ENCODE results near the gene DGKI. TPM values are rescaled to one million over a fixed set of nuclear protein-coding genes. Genes with fewer than 3 reads are reported as not detected.

The DGKI gene
- total RNA-seq, 1 experiment from 2014 or later, result 0.15 TPM

DNA sequence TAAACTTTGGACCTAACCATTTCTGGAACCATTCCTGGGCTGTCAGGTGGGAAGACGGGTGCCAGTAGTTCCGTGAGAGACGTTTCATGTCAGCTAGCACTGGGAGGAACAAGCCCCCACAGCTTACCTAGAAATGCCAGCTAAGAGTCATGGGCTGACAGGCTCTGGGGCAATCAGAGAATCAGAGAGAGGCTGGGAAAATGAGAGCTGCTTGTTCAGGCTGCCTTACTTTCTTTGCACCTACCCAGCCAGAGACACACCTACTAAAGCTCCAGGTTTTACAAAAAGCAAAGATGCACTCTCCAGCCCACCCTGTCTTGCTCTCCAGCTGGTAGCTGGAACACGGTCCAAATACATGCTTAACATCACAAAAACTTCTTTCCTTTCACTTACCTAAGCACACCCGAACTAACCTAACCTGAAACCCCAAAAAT, 503.9 kb downstream of the DGKI start:
- Histone ChIP-seq H3K9ac (ENCODE audit: low read length) (no peak overlapping the region), H3K36me3 (ENCODE audit: control insufficient read depth in 1 of 2, insufficient read depth in 2 of 2, low read length in 2 of 2) (no peaks in the 10 kb centered on the region), H4K20me1 (ENCODE audit: insufficient read depth) (no peaks in the 10 kb centered on the region), H2AFZ (ENCODE audit: low read depth, low read length, poor library complexity, severe bottlenecking) (no peak overlapping the region), H3K27me3 (ENCODE audit: insufficient read depth, low read length) (no peaks in the 10 kb centered on the region), H3K79me2 (ENCODE audit: insufficient read depth, low read length) (no peaks in the 10 kb centered on the region), H3K4me1 (ENCODE audit: control insufficient read depth in 1 of 2, insufficient read depth in 2 of 2, low read length in 2 of 2) (no peaks in the 10 kb centered on the region), H3K9me2 (ENCODE audit: insufficient read depth) (no peaks in the 10 kb centered on the region), H3K27ac (ENCODE audit: low read depth, low read length) (no peak overlapping the region), H3K4me3 (replicated peaks in 1 of 2; ENCODE audit: low read depth in 1 of 2, low read length in 2 of 2) (no peak overlapping the region), H3K4me2 (ENCODE audit: low read length) (no peak overlapping the region), H3K9me3 (ENCODE audit: control insufficient read depth in 1 of 2, insufficient read depth in 1 of 2, low read depth in 1 of 2, low read length in 2 of 2) (peaks cover 0 to 16% of the 10 kb centered on the region in 2 experiments; a peak in 2 of 4 replicates)
- ATAC-seq (no peak), DNase-seq (ENCODE audit: low read depth, low spot score) (no peak)
- POLR2A ChIA-PET, result no interaction called here
- intact Hi-C loops (cut with micrococcal nuclease), result no loop called here
- BruUV-seq (replicated peaks), result no TSS peak
- CTCF ChIA-PET, result no interaction called here
- TF ChIP-seq ZNF274 (IDR thresholded peaks at IDR 0.05; ENCODE audit: low read depth, low read length) (no peak), TCF7L2 (IDR thresholded peaks at IDR 0.05; ENCODE audit: borderline replicate concordance, extremely low read depth, insufficient read depth, insufficient read length) (no peak), ZFX (IDR thresholded peaks at IDR 0.05) (no peak), EZH2phosphoT487 (IDR thresholded peaks at IDR 0.05; ENCODE audit: borderline replicate concordance) (no peak), ELF1 (IDR thresholded peaks at IDR 0.05; ENCODE audit: borderline replicate concordance, low read depth) (no peak), SRF (IDR thresholded peaks at IDR 0.05; ENCODE audit: low read depth) (no peak), CEBPB (IDR thresholded peaks at IDR 0.05; ENCODE audit: low read depth) (no peak), SIN3A (IDR thresholded peaks at IDR 0.05; ENCODE audit: low read depth) (no peak), EGR1 (IDR thresholded peaks at IDR 0.05; ENCODE audit: low read depth) (no peak), RAD21 (IDR thresholded peaks at IDR 0.05; ENCODE audit: low read depth) (no peak), FOSL1 (IDR thresholded peaks at IDR 0.05; ENCODE audit: low read depth) (no peak), SP1 (IDR thresholded peaks at IDR 0.05; ENCODE audit: low read depth) (no peak), EZH2 (IDR thresholded peaks at IDR 0.05) (no peak), CBX3 (IDR thresholded peaks at IDR 0.05; ENCODE audit: low read depth) (no peak)
- TF ChIP-seq, protein P1, sequence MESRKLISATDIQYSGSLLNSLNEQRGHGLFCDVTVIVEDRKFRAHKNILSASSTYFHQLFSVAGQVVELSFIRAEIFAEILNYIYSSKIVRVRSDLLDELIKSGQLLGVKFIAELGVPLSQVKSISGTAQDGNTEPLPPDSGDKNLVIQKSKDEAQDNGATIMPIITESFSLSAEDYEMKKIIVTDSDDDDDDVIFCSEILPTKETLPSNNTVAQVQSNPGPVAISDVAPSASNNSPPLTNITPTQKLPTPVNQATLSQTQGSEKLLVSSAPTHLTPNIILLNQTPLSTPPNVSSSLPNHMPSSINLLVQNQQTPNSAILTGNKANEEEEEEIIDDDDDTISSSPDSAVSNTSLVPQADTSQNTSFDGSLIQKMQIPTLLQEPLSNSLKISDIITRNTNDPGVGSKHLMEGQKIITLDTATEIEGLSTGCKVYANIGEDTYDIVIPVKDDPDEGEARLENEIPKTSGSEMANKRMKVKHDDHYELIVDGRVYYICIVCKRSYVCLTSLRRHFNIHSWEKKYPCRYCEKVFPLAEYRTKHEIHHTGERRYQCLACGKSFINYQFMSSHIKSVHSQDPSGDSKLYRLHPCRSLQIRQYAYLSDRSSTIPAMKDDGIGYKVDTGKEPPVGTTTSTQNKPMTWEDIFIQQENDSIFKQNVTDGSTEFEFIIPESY (IDR thresholded peaks at IDR 0.05; ENCODE audit: extremely low read depth, insufficient replicate concordance, low read length), result no peak
- TF ChIP-seq, protein P2, sequence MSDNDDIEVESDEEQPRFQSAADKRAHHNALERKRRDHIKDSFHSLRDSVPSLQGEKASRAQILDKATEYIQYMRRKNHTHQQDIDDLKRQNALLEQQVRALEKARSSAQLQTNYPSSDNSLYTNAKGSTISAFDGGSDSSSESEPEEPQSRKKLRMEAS (IDR thresholded peaks at IDR 0.05), result no peak
- TF ChIP-seq, protein P3, sequence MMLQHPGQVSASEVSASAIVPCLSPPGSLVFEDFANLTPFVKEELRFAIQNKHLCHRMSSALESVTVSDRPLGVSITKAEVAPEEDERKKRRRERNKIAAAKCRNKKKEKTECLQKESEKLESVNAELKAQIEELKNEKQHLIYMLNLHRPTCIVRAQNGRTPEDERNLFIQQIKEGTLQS (IDR thresholded peaks at IDR 0.05), result no peak
- RAD21 ChIA-PET (ENCODE audit: low non-redundant PET in 1 of 2, low total read pairs in 2 of 2, uncharacterized antibody in 2 of 2, unreplicated experiment in 2 of 2), result no interaction called here

Measured in HCT116 (cell line).